Naive thymus-derived CD4-positive, alpha-beta T cell (primary cell): ENCODE measurements around the gene DNAJA3. TPM values are rescaled to one million over a fixed set of nuclear protein-coding genes. Genes with fewer than 3 reads are reported as not detected.

Experiments used
- ATAC-seq: fragments of 150-1000 bp; cut with Tn5 transposase; 2 replicates; pipeline ENCODE4 v1.10.0; 2021; ENCODE audit warnings: mild to moderate bottlenecking, moderate library complexity
- CTCF ChIA-PET: fragments of 350-600 bp; sonication (Branson Sonifier 250); formaldehyde crosslinking; loops from one replicate; lab custom pipeline; 2021; ENCODE audit warnings: antibody characterized with exemption; lab: Charles Lee
- POLR2A ChIA-PET: fragments of 350-600 bp; sonication (Branson Sonifier 250); formaldehyde crosslinking; loops from one replicate; lab custom pipeline; 2021; ENCODE audit warnings: antibody characterized with exemption, inconsistent platforms; lab: Charles Lee
- DNase-seq, 9 donors: peaks; one replicate each; pipeline versions ENCODE4 v3.0.0 to v3.0.0-alpha.2; 2020 to 2022; ENCODE audit warnings: mixed read lengths in 1 of 9
- H3K27ac ChIP-seq: one replicate; pipeline ENCODE4 v1.7.0; 2013; ENCODE audit warnings: mild to moderate bottlenecking, low read depth, low read length, moderate library complexity
- H3K27me3 ChIP-seq, 2 donors: one replicate each; pipeline ENCODE4 v1.7.0; 2013; ENCODE audit warnings: low read length in 2 of 2, mild to moderate bottlenecking in 2 of 2, moderate library complexity in 2 of 2; ENCODE audit not compliant: control insufficient read depth in 2 of 2, insufficient read depth in 2 of 2
- H3K36me3 ChIP-seq, 3 experiments: 1 replicate in 2 of 3; 2 replicates in 1 of 3; pipeline ENCODE4 v1.7.0; 2013; ENCODE audit warnings: low read length in 3 of 3, mild to moderate bottlenecking in 3 of 3, moderate library complexity in 1 of 3; ENCODE audit not compliant: insufficient read depth in 3 of 3, control insufficient read depth in 2 of 3
- H3K4me1 ChIP-seq, 2 donors: one replicate each; pipeline ENCODE4 v1.7.0; 2013; ENCODE audit warnings: low read length in 2 of 2, mild to moderate bottlenecking in 2 of 2, moderate library complexity in 1 of 2; ENCODE audit not compliant: control insufficient read depth in 2 of 2, insufficient read depth in 2 of 2
- H3K4me3 ChIP-seq: 2 replicates; pipeline ENCODE4 v1.7.0; 2013; ENCODE audit warnings: mild to moderate bottlenecking, low read length
- H3K9me3 ChIP-seq, 3 experiments: 1 replicate in 2 of 3; 2 replicates in 1 of 3; pipeline ENCODE4 v1.7.0; 2013; ENCODE audit warnings: low read length in 3 of 3; ENCODE audit not compliant: control insufficient read depth in 2 of 3
- H3K27ac Mint-ChIP-seq, 9 donors: one replicate each; pipeline ENCODE4 v1.8.0; 2020 to 2022; ENCODE audit warnings: mixed read lengths in 9 of 9, mild to moderate bottlenecking in 8 of 9, moderate library complexity in 5 of 9, inconsistent platforms in 2 of 9
- H3K27me3 Mint-ChIP-seq, 5 donors: one replicate each; pipeline ENCODE4 v1.8.0; 2021 to 2022; ENCODE audit warnings: mixed read lengths in 5 of 5, mild to moderate bottlenecking in 1 of 5
- H3K36me3 Mint-ChIP-seq, 5 donors: one replicate each; pipeline ENCODE4 v1.8.0; 2020 to 2022; ENCODE audit warnings: mixed read lengths in 5 of 5, mild to moderate bottlenecking in 3 of 5, inconsistent platforms in 1 of 5
- H3K4me1 Mint-ChIP-seq, 7 donors: one replicate each; pipeline ENCODE4 v1.8.0; 2020 to 2022; ENCODE audit warnings: mixed read lengths in 7 of 7, mild to moderate bottlenecking in 3 of 7, inconsistent platforms in 1 of 7
- H3K4me3 Mint-ChIP-seq, 10 donors: one replicate each; pipeline ENCODE4 v1.8.0; 2020 to 2022; ENCODE audit warnings: mild to moderate bottlenecking in 10 of 10, mixed read lengths in 10 of 10, moderate library complexity in 6 of 10, inconsistent platforms in 2 of 10
- H3K9me3 Mint-ChIP-seq, 11 donors: one replicate each; pipeline ENCODE4 v1.8.0; 2020 to 2022; ENCODE audit warnings: mixed read lengths in 11 of 11, mild to moderate bottlenecking in 4 of 11, inconsistent platforms in 1 of 11, moderate library complexity in 1 of 11
- intact Hi-C, 2 donors: fragments of 100-400 bp; cut with micrococcal nuclease; formaldehyde crosslinking; loops; one replicate each; pipeline ENCODE4 v1.15.1; 2023
- polyA plus RNA-seq, 2 donors: library from polyadenylated mRNA; unstranded; fragments of 300-500 nt; fragmentation: Illumina TruSeq; gene quantifications; one replicate each; pipeline ENCODE4 v1.2.3, GENCODE V29; 2021
- total RNA-seq, 6 experiments: library from RNA in 5 of 6; stranded (reverse) in 5 of 6; gene quantifications; 1 replicate in 5 of 6; 2 replicates in 1 of 6; pipeline ENCODE4 v1.2.3 and lab custom pipeline; 2021 to 2026

Gene DNAJA3
- total and polyA plus RNA-seq, 7 experiments from 2014 or later: 33.6 to 79.8 (median 70.5) TPM

DNA sequence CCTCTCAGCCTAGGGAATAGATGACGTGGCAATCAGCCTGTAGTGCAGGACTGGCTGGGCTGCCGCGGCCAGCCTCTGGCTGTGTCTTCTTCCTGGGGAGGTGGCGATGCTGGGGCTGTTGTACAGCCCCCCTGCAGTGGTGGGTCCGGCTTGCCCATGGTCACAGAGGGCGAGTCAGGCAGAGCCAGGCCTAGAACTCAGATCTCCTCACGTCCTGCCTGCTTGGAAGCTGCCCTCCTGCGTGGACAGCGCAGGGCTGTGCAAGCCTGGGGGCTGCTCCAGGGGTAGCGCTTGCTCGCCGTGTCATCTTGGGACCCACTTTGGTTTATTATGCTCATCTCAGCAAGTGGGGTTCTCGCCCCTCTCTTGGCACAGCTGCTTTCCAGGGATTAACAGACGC lies 29.4 kb downstream of the DNAJA3 start:
- no peak for DNase-seq
- CTCF ChIA-PET: no interaction called here
- Mint-ChIP-seq H3K9me3 (no peaks in the 10 kb centered on the region), H3K4me1 (peaks cover 8 to 17% (median 11%) of the 10 kb centered on the region in 7 donors), H3K27me3 (no peaks in the 10 kb centered on the region), H3K27ac (peak overlapping the region in 2 of 9 donors; percentile 41 to 62), H3K36me3 (peaks cover 5 to 29% (median 12%) of the 10 kb centered on the region in 5 donors), H3K4me3 (no peak overlapping the region)
- Histone ChIP-seq H3K4me1 (peaks cover 0 to 10% of the 10 kb centered on the region in 2 donors), H3K27ac (no peak overlapping the region), H3K27me3 (no peaks in the 10 kb centered on the region), H3K9me3 (no peaks in the 10 kb centered on the region), H3K36me3 (peaks cover 0 to 76% (median 9%) of the 10 kb centered on the region in 3 experiments), H3K4me3 (no peak overlapping the region)
- ATAC-seq: no peak
- intact Hi-C loops: no loop called here
- POLR2A ChIA-PET: no interaction called here

- Mint-ChIP-seq H3K27ac (no peak overlapping the region), H3K9me3 (no peaks in the 10 kb centered on the region), H3K4me3 (no peak overlapping the region), H3K36me3 (peaks cover 5 to 25% (median 9%) of the 10 kb centered on the region in 5 donors), H3K27me3 (no peaks in the 10 kb centered on the region), H3K4me1 (peaks cover 8 to 21% (median 14%) of the 10 kb centered on the region in 7 donors)
- H3K9me3 ChIP-seq: no peaks in the 10 kb centered on the region
- ChIA-PET POLR2A (no interaction called here), CTCF (no interaction called here)
- intact Hi-C loops: no loop called here
- no peak overlapping the region for H3K27ac ChIP-seq
- H3K4me1 ChIP-seq: peaks cover 0 to 12% of the 10 kb centered on the region in 2 donors
- no peaks in the 10 kb centered on the region for H3K27me3 ChIP-seq
- DNase-seq (no peak), ATAC-seq (no peak)
- no peak overlapping the region for H3K4me3 ChIP-seq
- peaks cover 0 to 69% (median 2%) of the 10 kb centered on the region in 3 experiments for H3K36me3 ChIP-seq
Measured at GRCh38 chr16:4455951-4456350, 30.3 kb downstream of the DNAJA3 start.

- Mint-ChIP-seq H3K27me3 (no peaks in the 10 kb centered on the region), H3K36me3 (peaks cover 0 to 24% (median 4%) of the 10 kb centered on the region in 5 donors), H3K4me3 (peak overlapping the region in 2 of 10 donors; percentile 8 to 39), H3K4me1 (peaks cover 10 to 31% (median 16%) of the 10 kb centered on the region in 7 donors), H3K9me3 (no peaks in the 10 kb centered on the region), H3K27ac (peak overlapping the region in 4 of 9 donors; percentile 22 to 79 (median 56))
- intact Hi-C loops: no loop called here
- CTCF ChIA-PET: no interaction called here
- H3K27me3 ChIP-seq: no peaks in the 10 kb centered on the region
- DNase-seq (no peak), ATAC-seq (no peak)
- H3K27ac ChIP-seq: no peak overlapping the region
- H3K36me3 ChIP-seq: peaks cover 6 to 68% (median 12%) of the 10 kb centered on the region in 3 experiments
- POLR2A ChIA-PET: interaction anchor here (1.1 to 1.4 kb wide), 3 partner anchors 10 to 44 kb away, joined by 4 to 6 read pairs (median 4); no protein-coding TSS in a partner anchor
- no peaks in the 10 kb centered on the region for H3K9me3 ChIP-seq
- peaks cover 2 to 20% of the 10 kb centered on the region in 2 donors for H3K4me1 ChIP-seq
- no peak overlapping the region for H3K4me3 ChIP-seq
Measured at GRCh38 chr16:4460936-4461249, 35.2 kb downstream of the DNAJA3 start.

DNA sequence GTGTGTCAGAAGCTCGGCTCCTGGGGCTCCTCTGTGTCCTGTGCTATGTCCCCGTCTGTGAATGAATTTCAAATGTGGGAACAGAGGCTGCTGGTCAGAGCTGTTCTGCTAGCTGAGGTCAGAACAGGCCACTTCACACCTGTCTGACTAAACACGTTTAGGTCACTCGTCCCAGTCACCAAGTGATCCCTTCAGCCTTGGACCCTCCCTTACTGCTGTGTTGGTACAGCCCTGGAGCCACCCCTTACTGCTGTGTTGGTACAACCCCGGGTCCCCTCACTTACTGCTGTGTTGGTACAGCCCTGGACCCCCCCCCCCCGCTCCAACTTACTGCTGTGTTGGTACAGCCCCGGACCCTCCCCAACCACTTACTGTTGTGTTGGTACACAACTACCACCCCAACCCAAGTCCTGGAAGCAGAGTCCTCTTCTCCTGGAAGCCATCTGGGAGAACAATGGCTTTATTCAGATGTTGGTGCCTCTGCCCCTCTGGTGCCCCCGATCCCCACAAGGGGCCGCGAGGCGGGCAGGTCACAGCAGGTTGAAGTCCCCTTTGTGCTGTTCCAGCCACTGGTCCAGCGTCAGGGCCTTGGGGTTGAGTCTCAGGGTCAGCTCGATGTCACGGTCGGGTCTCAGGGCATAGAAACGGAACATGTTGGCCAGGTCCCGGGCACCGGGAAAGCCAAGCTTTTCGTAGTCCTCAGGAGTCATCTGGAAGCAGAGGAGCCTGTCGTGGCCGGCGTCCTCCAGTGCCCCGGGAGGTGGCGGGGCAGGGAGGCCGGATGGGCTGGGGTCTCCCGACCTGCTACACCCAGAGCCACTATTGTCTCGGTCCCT lies 35.8 kb downstream of the DNAJA3 start:
- H3K36me3 Mint-ChIP-seq: peaks cover 0 to 29% (median 4%) of the 10 kb centered on the region in 5 donors

GRCh38 chr16:4463522-4464163 lies 38.0 kb downstream of the DNAJA3 start:
- POLR2A ChIA-PET: interaction anchor here (0.7 to 1.1 kb wide), 4 partner anchors 9 to 347 kb away, joined by 3 read pairs; partner anchors contain the start of gene HMOX2
- CTCF ChIA-PET: interaction anchor here (0.7 kb wide), 1 partner anchor 55 kb away, joined by 3 read pairs; no protein-coding TSS in a partner anchor

More for the DNA sequence above, 35.8 kb downstream of the DNAJA3 start:
- intact Hi-C loops: no loop called here
- ATAC-seq (no peak), DNase-seq (peak in 1 of 9 donors; percentile 19)
- Histone ChIP-seq H3K36me3 (peaks cover 6 to 68% (median 12%) of the 10 kb centered on the region in 3 experiments), H3K9me3 (no peaks in the 10 kb centered on the region), H3K4me3 (no peak overlapping the region), H3K27me3 (no peaks in the 10 kb centered on the region), H3K4me1 (peaks cover 5 to 24% of the 10 kb centered on the region in 2 donors), H3K27ac (no peak overlapping the region)
- Mint-ChIP-seq H3K9me3 (no peaks in the 10 kb centered on the region), H3K27ac (peak overlapping the region in 5 of 9 donors; percentile 22 to 79 (median 72)), H3K4me3 (no peak overlapping the region), H3K4me1 (peaks cover 14 to 36% (median 21%) of the 10 kb centered on the region in 7 donors), H3K27me3 (no peaks in the 10 kb centered on the region)
- CTCF ChIA-PET: no interaction called here
- POLR2A ChIA-PET: interaction anchor here (1.1 to 1.9 kb wide), 4 partner anchors 8 to 43 kb away, joined by 3 to 6 read pairs (median 4); no protein-coding TSS in a partner anchor

DNA sequence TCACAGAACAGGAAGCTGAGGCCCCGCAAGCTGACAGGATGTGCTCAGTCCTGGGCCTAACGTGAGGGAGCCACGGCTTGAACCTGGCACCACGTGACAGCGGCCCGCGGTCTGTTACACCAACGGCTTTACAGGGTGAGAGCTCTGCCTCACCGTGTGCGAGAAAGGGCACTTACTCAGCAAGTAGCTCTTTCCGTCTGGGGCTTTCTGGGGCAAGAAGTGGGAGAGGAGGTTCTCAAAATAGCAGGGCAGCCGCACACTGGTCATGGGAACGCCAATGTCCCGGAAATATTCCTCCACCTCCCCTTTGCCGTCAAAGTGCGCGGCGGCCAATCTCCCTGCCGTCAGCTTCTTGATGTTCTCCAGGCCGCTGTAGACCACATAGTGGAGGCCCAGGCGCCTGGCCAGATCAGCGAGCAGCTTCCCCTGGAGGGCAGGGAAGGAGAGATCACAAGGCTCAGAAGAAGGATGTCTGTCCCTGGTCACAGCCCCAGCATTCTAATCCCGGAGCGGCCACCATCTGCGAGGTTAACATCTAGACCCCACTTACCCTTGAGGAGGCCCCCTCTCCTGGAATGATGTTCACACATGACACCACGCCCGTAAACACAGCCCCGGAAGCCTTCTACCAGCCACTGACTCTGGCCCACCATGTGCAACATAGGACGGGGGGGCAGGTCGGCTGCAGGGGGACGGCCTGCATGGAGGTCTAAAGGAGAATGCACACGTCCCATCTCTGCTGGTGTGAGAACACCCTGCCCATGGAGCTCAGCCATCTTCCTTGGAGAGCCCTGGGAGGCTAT lies 40.5 kb downstream of the DNAJA3 start:
- Mint-ChIP-seq H3K27ac (peak overlapping the region; percentile 31 to 84 (median 62)), H3K9me3 (no peaks in the 10 kb centered on the region), H3K4me3 (peak overlapping the region in 2 of 10 donors; percentile 21 to 35), H3K36me3 (peaks cover 3 to 29% (median 7%) of the 10 kb centered on the region in 5 donors), H3K4me1 (peaks cover 0 to 25% (median 7%) of the 10 kb centered on the region in 7 donors), H3K27me3 (no peaks in the 10 kb centered on the region)
- ChIA-PET POLR2A (interaction anchor here (1.0 kb wide), 1 partner anchor 35 kb away, joined by 3 read pairs; no protein-coding TSS in a partner anchor), CTCF (no interaction called here)
- Histone ChIP-seq H3K27me3 (no peaks in the 10 kb centered on the region), H3K4me1 (peaks cover 5 to 24% of the 10 kb centered on the region in 2 donors), H3K4me3 (no peak overlapping the region), H3K9me3 (no peaks in the 10 kb centered on the region), H3K27ac (no peak overlapping the region), H3K36me3 (peaks cover 6 to 74% (median 18%) of the 10 kb centered on the region in 3 experiments)
- no peak for DNase-seq
- intact Hi-C loops: no loop called here
- peak; percentile 90 for ATAC-seq

More at GRCh38 chr16:4463522-4464163, 38.0 kb downstream of the DNAJA3 start:
- H3K4me1 ChIP-seq: peaks cover 5 to 36% of the 10 kb centered on the region in 2 donors
- Mint-ChIP-seq H3K4me3 (no peak overlapping the region), H3K36me3 (peaks cover 4 to 33% (median 7%) of the 10 kb centered on the region in 5 donors), H3K27me3 (no peaks in the 10 kb centered on the region), H3K27ac (peak overlapping the region in 3 of 9 donors; percentile 34 to 51 (median 47)), H3K9me3 (no peaks in the 10 kb centered on the region), H3K4me1 (peaks cover 11 to 41% (median 18%) of the 10 kb centered on the region in 7 donors)
- no peaks in the 10 kb centered on the region for H3K27me3 ChIP-seq
- ATAC-seq: no peak
- no peak for DNase-seq
- H3K9me3 ChIP-seq: no peaks in the 10 kb centered on the region
- H3K36me3 ChIP-seq: peaks cover 6 to 67% (median 12%) of the 10 kb centered on the region in 3 experiments
- no peak overlapping the region for H3K27ac ChIP-seq
- H3K4me3 ChIP-seq: no peak overlapping the region
- intact Hi-C loops: no loop called here
